ENCODE results near the gene PPM1H. TPM values are rescaled to one million over a fixed set of nuclear protein-coding genes. Genes with fewer than 3 reads are reported as not detected.

The PPM1H gene
- total RNA-seq, 3 donors from 2014 or later = 4.9 to 6.1 (median 5.8) TPM

DNA sequence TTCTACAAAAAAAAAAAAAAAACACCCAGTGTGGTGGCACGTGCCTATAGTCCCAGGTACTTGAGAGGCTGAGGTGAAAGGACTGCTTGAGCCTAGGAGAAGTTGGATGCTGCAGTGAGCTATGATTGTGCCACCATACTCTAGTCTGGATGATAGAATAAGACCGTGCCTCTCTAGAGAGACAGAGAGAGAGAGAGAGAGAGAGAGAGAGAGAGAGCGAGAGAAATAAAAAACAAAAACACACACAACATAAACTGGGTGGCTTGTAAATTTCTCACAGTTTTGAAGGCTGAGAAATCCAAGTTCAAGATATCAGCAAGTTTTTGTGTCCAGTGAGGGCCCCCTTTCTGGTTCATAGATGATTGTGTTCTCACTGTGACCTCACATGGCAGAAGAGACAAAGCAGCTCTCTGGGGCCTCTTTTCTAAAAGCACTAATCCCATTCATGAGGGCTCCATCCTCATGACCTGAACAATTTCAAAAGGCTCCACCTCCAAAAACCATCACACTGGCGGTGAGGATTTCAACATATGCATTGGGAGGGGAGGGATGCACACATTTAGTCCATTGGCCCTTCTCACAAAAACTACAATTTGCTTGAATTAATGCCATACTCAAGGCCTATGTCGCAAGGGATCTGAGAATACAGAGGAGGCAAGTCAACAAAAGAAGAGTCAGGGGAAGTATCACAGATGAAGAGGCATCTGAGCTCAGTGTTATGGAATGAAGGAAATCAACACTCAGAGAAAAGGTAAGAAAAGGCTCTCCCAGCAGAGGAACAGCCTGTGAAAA, 94.9 kb downstream of the PPM1H start:
- no peak for TF ChIP-seq CTCF (IDR thresholded peaks at IDR 0.05)
- Histone ChIP-seq H3K9me3 (no peaks in the 10 kb centered on the region), H3K4me1 (ENCODE audit: low read depth) (no peaks in the 10 kb centered on the region), H3K36me3 (ENCODE audit: low read depth) (no peaks in the 10 kb centered on the region), H3K4me3 (no peak overlapping the region)
- ATAC-seq (no peak), DNase-seq (no peak)
- intact Hi-C loops (cut with DNase I, micrococcal nuclease) = no loop called here

GRCh38 chr12:62834971-62835547, 99.9 kb downstream of the PPM1H start:
- no peak for ATAC-seq
- H3K36me3 ChIP-seq (ENCODE audit: low read depth) = no peaks in the 10 kb centered on the region
- intact Hi-C loops (cut with DNase I, micrococcal nuclease) = no loop called here

GRCh38 chr12:62834406-62834805, 100.5 kb downstream of the PPM1H start:
- intact Hi-C loops (cut with DNase I, micrococcal nuclease) = no loop called here
- H3K36me3 ChIP-seq (ENCODE audit: low read depth) = no peaks in the 10 kb centered on the region
- no peaks in the 10 kb centered on the region for H3K4me1 ChIP-seq (ENCODE audit: low read depth)
- DNase-seq = no peak
- H3K4me3 ChIP-seq = no peak overlapping the region
- H3K9me3 ChIP-seq = no peaks in the 10 kb centered on the region
- no peak for TF ChIP-seq CTCF (IDR thresholded peaks at IDR 0.05)
- ATAC-seq = no peak

More at GRCh38 chr12:62834971-62835547, 99.9 kb downstream of the PPM1H start:
- no peak for DNase-seq
- Histone ChIP-seq H3K4me3 (no peak overlapping the region), H3K4me1 (ENCODE audit: low read depth) (no peaks in the 10 kb centered on the region), H3K9me3 (no peaks in the 10 kb centered on the region)
- no peak for TF ChIP-seq CTCF (IDR thresholded peaks at IDR 0.05)

GRCh38 chr12:62833634-62834033, 101.3 kb downstream of the PPM1H start:
- ATAC-seq (no peak), DNase-seq (no peak)
- no peak for TF ChIP-seq CTCF (IDR thresholded peaks at IDR 0.05)
- intact Hi-C loops (cut with DNase I, micrococcal nuclease) = no loop called here
- H3K36me3 ChIP-seq (ENCODE audit: low read depth) = no peaks in the 10 kb centered on the region
- no peaks in the 10 kb centered on the region for H3K9me3 ChIP-seq
- H3K4me3 ChIP-seq = no peak overlapping the region
- H3K4me1 ChIP-seq (ENCODE audit: low read depth) = no peaks in the 10 kb centered on the region

GRCh38 chr12:62832558-62832957, 102.4 kb downstream of the PPM1H start:
- DNase-seq (no peak), ATAC-seq (no peak)
- no peak overlapping the region for H3K4me3 ChIP-seq
- H3K4me1 ChIP-seq (ENCODE audit: low read depth) = no peaks in the 10 kb centered on the region
- no peaks in the 10 kb centered on the region for H3K9me3 ChIP-seq
- TF ChIP-seq CTCF (IDR thresholded peaks at IDR 0.05) = no peak
- no peaks in the 10 kb centered on the region for H3K36me3 ChIP-seq (ENCODE audit: low read depth)
- intact Hi-C loops (cut with DNase I, micrococcal nuclease) = no loop called here
